Endothelial cell of umbilical vein (primary cell): ENCODE data around the gene ALK. TPM values are rescaled to one million over a fixed set of nuclear protein-coding genes. Genes with fewer than 3 reads are reported as not detected.
"Not testable (repeated sequence)": the region's sequence is repeated elsewhere in the genome, so short reads cannot be mapped to it uniquely, and the experiment has no call there.

Experiments
- BruUV-seq: library from RNA; stranded (reverse); fragments of 400-500 nt; replicated peaks from 2 replicates; lab custom pipeline; 2021; lab: Mats Ljungman, UMichigan
- CTCF ChIA-PET: fragments of 300-600, 350-600 bp; sonication (Branson Sonifier 250); formaldehyde crosslinking; loops from one replicate; lab custom pipeline; 2021; ENCODE audit warnings: antibody characterized with exemption, inconsistent platforms; lab: Charles Lee
- POLR2A ChIA-PET: fragments of 300-600, 350-600 bp; sonication (Branson Sonifier 250); formaldehyde crosslinking; loops from one replicate; lab custom pipeline; 2021; ENCODE audit warnings: antibody characterized with exemption, inconsistent platforms; lab: Charles Lee
- DNase-seq: peaks from one replicate; pipeline ENCODE4 v3.0.0-alpha.2; 2011; ENCODE audit warnings: low read depth, low spot score
- FAIRE-seq: peaks from 2 replicates; lab custom pipeline; 2011; peaks lifted over from hg19 to GRCh38; lab: Jason Lieb, UNC
- H2AFZ ChIP-seq: 2 replicates; pipeline ENCODE4 v1.6.0; 2012; ENCODE audit warnings: low read depth, low read length, control low read depth, inconsistent platforms
- H3K27ac ChIP-seq: 2 replicates; pipeline ENCODE4 v1.5.1; 2011; ENCODE audit warnings: low read depth, mild to moderate bottlenecking, control low read depth, low read length, moderate library complexity; ENCODE audit not compliant: insufficient read depth
- H3K27me3 ChIP-seq, 2 experiments: 2 replicates each; pipeline versions ENCODE4 v1.6.0 to v1.6.1; 2011; ENCODE audit warnings: low read length in 2 of 2, mixed read lengths in 1 of 2; ENCODE audit not compliant: control insufficient read depth in 2 of 2, insufficient read depth in 2 of 2
- H3K36me3 ChIP-seq, 2 experiments: 2 replicates in 1 of 2; 3 replicates in 1 of 2; pipeline ENCODE4 v1.5.1; 2011; ENCODE audit warnings: low read length in 2 of 2, mild to moderate bottlenecking in 1 of 2, moderate library complexity in 1 of 2; ENCODE audit not compliant: control insufficient read depth in 2 of 2, insufficient read depth in 2 of 2; ENCODE audit errors: extremely low read depth in 1 of 2
- H3K4me1 ChIP-seq: 3 replicates; pipeline ENCODE4 v1.5.1; 2011; ENCODE audit warnings: mild to moderate bottlenecking, low read length; ENCODE audit not compliant: control insufficient read depth, insufficient read depth; ENCODE audit errors: extremely low read depth
- H3K4me2 ChIP-seq: 2 replicates; pipeline ENCODE4 v1.6.1; 2011; ENCODE audit warnings: low read length, control low read depth, mixed read lengths; ENCODE audit not compliant: insufficient read depth
- H3K4me3 ChIP-seq, 3 experiments: fragments of 200-600 bp in 1 of 3; sonication (generic), shearing (Covaris generic) in 1 of 3; replicated peaks in 1 of 3; 2 replicates each; pipeline ENCODE4 v1.5.1; 2011 to 2016; ENCODE audit warnings: control low read depth in 3 of 3, low read length in 3 of 3, mild to moderate bottlenecking in 2 of 3, inconsistent platforms in 1 of 3, low read depth in 1 of 3, moderate library complexity in 1 of 3; ENCODE audit not compliant: insufficient read depth in 1 of 3
- H3K79me2 ChIP-seq: 2 replicates; pipeline ENCODE4 v1.6.0; 2012; ENCODE audit warnings: low read length, inconsistent platforms; ENCODE audit not compliant: control insufficient read depth, insufficient read depth
- H3K9ac ChIP-seq: replicated peaks from 2 replicates; pipeline ENCODE3; 2011; ENCODE audit warnings: low read length, control low read depth; ENCODE audit not compliant: insufficient read depth; ENCODE audit errors: extremely low read depth
- H3K9me1 ChIP-seq: replicated peaks from 3 replicates; pipeline ENCODE4 v1.6.0; 2011; ENCODE audit warnings: mild to moderate bottlenecking, low read length; ENCODE audit not compliant: control insufficient read depth, insufficient read depth; ENCODE audit errors: extremely low read depth
- H3K9me3 ChIP-seq: replicated peaks from 2 replicates; pipeline ENCODE4 v1.5.1; 2012; ENCODE audit warnings: low read length, inconsistent platforms; ENCODE audit not compliant: control insufficient read depth, insufficient read depth
- H4K20me1 ChIP-seq: replicated peaks from 2 replicates; pipeline ENCODE3; 2011; ENCODE audit warnings: mild to moderate bottlenecking, low read length; ENCODE audit not compliant: control insufficient read depth, insufficient read depth; ENCODE audit errors: extremely low read depth
- CTCF ChIP-seq, 2 donors: IDR thresholded peaks; 1 replicate in 1 of 2; 2 replicates in 1 of 2; pipeline ENCODE4 v1.5.1; 2011; ENCODE audit warnings: low read length in 2 of 2, mild to moderate bottlenecking in 2 of 2, moderate library complexity in 2 of 2, control low read depth in 1 of 2, inconsistent platforms in 1 of 2, low read depth in 1 of 2; ENCODE audit not compliant: insufficient read depth in 1 of 2; ENCODE audit errors: extremely low read depth in 1 of 2
- EZH2 ChIP-seq: IDR thresholded peaks from 2 replicates; pipeline ENCODE4 v1.6.1; 2012; ENCODE audit warnings: borderline replicate concordance, low read depth, mild to moderate bottlenecking, moderate library complexity, low read length, inconsistent platforms; ENCODE audit not compliant: severe bottlenecking
- FOS ChIP-seq: IDR thresholded peaks from 2 replicates; pipeline ENCODE4 v1.6.1; 2011; ENCODE audit warnings: mild to moderate bottlenecking, low read length, moderate library complexity, borderline replicate concordance; ENCODE audit not compliant: insufficient read depth
- GATA2 ChIP-seq: IDR thresholded peaks from 2 replicates; pipeline ENCODE4 v1.7.0; 2011; ENCODE audit warnings: low read depth, mild to moderate bottlenecking, moderate library complexity, mixed read lengths, low read length; ENCODE audit not compliant: insufficient read length, insufficient read depth
- JUN ChIP-seq: IDR thresholded peaks from 2 replicates; pipeline ENCODE4 v1.6.1; 2011; ENCODE audit warnings: borderline replicate concordance, low read depth; ENCODE audit not compliant: insufficient read length, insufficient read depth
- MAX ChIP-seq: IDR thresholded peaks from 2 replicates; pipeline ENCODE4 v1.6.1; 2011; ENCODE audit not compliant: insufficient read depth, insufficient read length
- MYC ChIP-seq: IDR thresholded peaks from one replicate; pipeline ENCODE4 v1.6.1; 2011; ENCODE audit warnings: mild to moderate bottlenecking, low read depth, low read length
- POLR2A ChIP-seq: IDR thresholded peaks from 2 replicates; pipeline ENCODE4 v1.6.1; 2012; ENCODE audit warnings: low read depth, mild to moderate bottlenecking, control low read depth, low read length
- POLR2AphosphoS5 ChIP-seq: IDR thresholded peaks from 2 replicates; pipeline ENCODE4 v1.6.1; 2012; ENCODE audit warnings: low read depth, mild to moderate bottlenecking, control low read depth, low read length, moderate library complexity; ENCODE audit not compliant: insufficient read depth
- dilution Hi-C: fragments of 300-500 bp; cut with MboI; formaldehyde crosslinking; loops from one replicate; pipeline ENCODE4 v1.15.0; 2019; ENCODE audit warnings: low sequenced_read_pairs; ENCODE audit not compliant: extremely low pct_ligation_motif_present
- intact Hi-C: fragments of 100-400 bp; cut with micrococcal nuclease; formaldehyde crosslinking; loops from one replicate; pipeline ENCODE4 v1.10.0; 2022
- polyA plus RNA-seq, 4 experiments: library from polyadenylated mRNA; depleted of rRNA in 3 of 4; stranded (reverse) in 3 of 4; unstranded in 1 of 4; fragments of >200 nt; gene quantifications; 2 replicates each; pipeline versions ENCODE4 v1.2.1 to v1.2.3, GENCODE V29; 2011 to 2012; ENCODE audit warnings: missing spikeins in 1 of 4
- total RNA-seq: library from RNA; stranded (reverse); gene quantifications from 2 replicates; pipeline ENCODE4 v1.2.3, GENCODE V29; 2021

The ALK gene
- total and polyA plus RNA-seq, 2 donors (not counting 3 experiments of a cell fraction or from before 2014, with no cell fraction given), result not detected

- Histone ChIP-seq H3K9me1 (no peaks in the 10 kb centered on the region), H2AFZ (no peak overlapping the region), H3K4me2 (no peak overlapping the region), H3K4me3 (no peak overlapping the region), H3K27ac (no peak overlapping the region), H3K27me3 (no peaks in the 10 kb centered on the region), H3K4me1 (no peaks in the 10 kb centered on the region), H3K79me2 (no peaks in the 10 kb centered on the region), H3K9me3 (no peaks in the 10 kb centered on the region), H4K20me1 (no peaks in the 10 kb centered on the region), H3K36me3 (no peaks in the 10 kb centered on the region), H3K9ac (no peak overlapping the region)
- DNase-seq (no peak), FAIRE-seq (no peak)
- no TSS peak for BruUV-seq
- POLR2A ChIA-PET, result no interaction called here
- CTCF ChIA-PET, result no interaction called here
- dilution Hi-C loops (no loop called here), intact Hi-C loops (no loop called here)
- TF ChIP-seq MYC (no peak), GATA2 (no peak), POLR2AphosphoS5 (no peak), MAX (no peak), JUN (no peak), POLR2A (no peak), CTCF (IDR thresholded peaks at IDR 0.05; ENCODE audit: extremely low read depth in 1 of 2, insufficient read depth in 1 of 2, low read depth in 1 of 2, low read length in 2 of 2) (no peak), FOS (no peak), EZH2 (no peak)
These were observed 675.5 kb downstream of the ALK start for GRCh38 chr2:29245742-29246382.

- dilution Hi-C loops, H3K27me3 ChIP-seq, CTCF ChIA-PET, H3K4me1 ChIP-seq, H3K9me3 ChIP-seq, POLR2A ChIA-PET, H2AFZ ChIP-seq, H3K27ac ChIP-seq, H3K4me3 ChIP-seq, H3K9ac ChIP-seq, H4K20me1 ChIP-seq, H3K9me1 ChIP-seq, DNase-seq, FAIRE-seq, H3K79me2 ChIP-seq, H3K36me3 ChIP-seq, H3K4me2 ChIP-seq, intact Hi-C loops, BruUV-seq: not testable (repeated sequence)
These were observed 676.2 kb downstream of the ALK start for GRCh38 chr2:29245035-29245741.
